BLaER1 (cell line): ENCODE results near the gene NOP56.

Source experiments
- H3K27ac ChIP-seq: shearing (Covaris generic); formaldehyde crosslinking; 2 replicates; pipeline ENCODE4 v1.8.1; 2022
- H3K27me3 ChIP-seq: shearing (Covaris generic); formaldehyde crosslinking; 2 replicates; pipeline ENCODE4 v1.8.1; 2022
- H3K36me3 ChIP-seq: shearing (Covaris generic); formaldehyde crosslinking; 2 replicates; pipeline ENCODE4 v1.8.1; 2022
- H3K4me1 ChIP-seq: shearing (Covaris generic); formaldehyde crosslinking; 2 replicates; pipeline ENCODE4 v1.8.1; 2022
- H3K4me2 ChIP-seq: shearing (Covaris generic); formaldehyde crosslinking; 2 replicates; pipeline ENCODE4 v1.8.1; 2022
- H3K4me3 ChIP-seq: shearing (Covaris generic); formaldehyde crosslinking; 2 replicates; pipeline ENCODE4 v1.8.1; 2022
- H3K9ac ChIP-seq: shearing (Covaris generic); formaldehyde crosslinking; 2 replicates; pipeline ENCODE4 v1.8.1; 2022
- H3K9me3 ChIP-seq: shearing (Covaris generic); formaldehyde crosslinking; 2 replicates; pipeline ENCODE4 v1.8.1; 2022
- H4K20me1 ChIP-seq: shearing (Covaris generic); formaldehyde crosslinking; 2 replicates; pipeline ENCODE4 v1.8.1; 2022
- Cebpa-rat ChIP-seq: shearing (Covaris generic); IDR thresholded peaks from 2 replicates; pipeline ENCODE4 v1.8.1; 2022

The NOP56 gene

GRCh38 chr20:2640260-2640659, 12.2 kb upstream of the NOP56 start:
- Histone ChIP-seq H3K27me3 (no peaks in the 10 kb centered on the region), H3K27ac (no peak overlapping the region), H3K9me3 (no peaks in the 10 kb centered on the region), H3K4me3 (no peak overlapping the region), H3K4me1 (no peaks in the 10 kb centered on the region), H4K20me1 (no peaks in the 10 kb centered on the region), H3K36me3 (peaks cover 10% of the 10 kb centered on the region), H3K9ac (no peak overlapping the region), H3K4me2 (no peak overlapping the region)
- no peak for TF ChIP-seq Cebpa-rat

DNA sequence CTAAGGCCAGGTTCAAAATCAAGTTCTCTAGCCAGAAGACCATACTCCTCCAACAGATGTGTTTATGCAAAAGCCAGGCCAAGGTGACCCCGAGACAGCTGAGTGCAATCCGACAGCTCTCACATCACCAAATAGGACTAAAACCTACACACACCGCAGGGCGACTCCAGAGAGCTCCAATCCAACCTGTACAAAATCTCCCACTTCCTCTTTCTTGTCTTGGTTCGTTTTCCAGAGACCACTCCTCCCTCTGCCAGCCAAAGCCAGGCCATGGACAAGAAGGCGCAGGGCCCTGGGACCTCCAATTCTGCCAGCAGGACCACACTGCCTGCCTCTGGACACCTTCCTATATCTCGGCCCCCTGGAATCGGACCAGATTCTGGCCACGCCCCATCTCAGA, 11.5 kb upstream of the NOP56 start:
- H3K4me3 ChIP-seq = no peak overlapping the region
- H4K20me1 ChIP-seq = no peaks in the 10 kb centered on the region
- H3K36me3 ChIP-seq = peaks cover 10% of the 10 kb centered on the region
- H3K27me3 ChIP-seq = no peaks in the 10 kb centered on the region
- H3K9me3 ChIP-seq = no peaks in the 10 kb centered on the region
- no peaks in the 10 kb centered on the region for H3K4me1 ChIP-seq
- TF ChIP-seq Cebpa-rat = no peak
- H3K27ac ChIP-seq = no peak overlapping the region
- H3K9ac ChIP-seq = no peak overlapping the region
- no peak overlapping the region for H3K4me2 ChIP-seq

DNA sequence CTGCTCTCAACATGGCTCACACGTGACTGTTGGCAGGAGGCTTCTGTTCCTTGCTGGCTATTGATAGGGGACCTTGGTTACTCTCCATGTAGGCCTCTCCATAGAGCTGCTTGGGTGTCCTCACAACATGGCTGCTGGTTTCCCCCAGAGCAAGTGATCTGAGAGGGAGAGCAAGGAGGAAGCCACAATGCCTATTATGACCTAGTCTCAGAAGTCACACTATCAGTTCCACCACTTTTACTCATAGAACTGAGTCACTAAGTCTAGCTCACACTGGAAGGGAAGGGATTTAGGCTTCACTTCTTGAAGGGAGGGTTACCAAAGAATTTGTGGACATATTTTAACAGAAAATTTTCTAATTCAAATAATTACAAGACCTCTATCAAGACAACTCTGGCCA, 8.7 kb upstream of the NOP56 start:
- Histone ChIP-seq H3K4me3 (no peak overlapping the region), H4K20me1 (no peaks in the 10 kb centered on the region), H3K36me3 (peaks cover 10% of the 10 kb centered on the region), H3K9ac (no peak overlapping the region), H3K4me2 (no peak overlapping the region), H3K9me3 (no peaks in the 10 kb centered on the region), H3K4me1 (no peaks in the 10 kb centered on the region), H3K27me3 (no peaks in the 10 kb centered on the region), H3K27ac (no peak overlapping the region)
- no peak for TF ChIP-seq Cebpa-rat

DNA sequence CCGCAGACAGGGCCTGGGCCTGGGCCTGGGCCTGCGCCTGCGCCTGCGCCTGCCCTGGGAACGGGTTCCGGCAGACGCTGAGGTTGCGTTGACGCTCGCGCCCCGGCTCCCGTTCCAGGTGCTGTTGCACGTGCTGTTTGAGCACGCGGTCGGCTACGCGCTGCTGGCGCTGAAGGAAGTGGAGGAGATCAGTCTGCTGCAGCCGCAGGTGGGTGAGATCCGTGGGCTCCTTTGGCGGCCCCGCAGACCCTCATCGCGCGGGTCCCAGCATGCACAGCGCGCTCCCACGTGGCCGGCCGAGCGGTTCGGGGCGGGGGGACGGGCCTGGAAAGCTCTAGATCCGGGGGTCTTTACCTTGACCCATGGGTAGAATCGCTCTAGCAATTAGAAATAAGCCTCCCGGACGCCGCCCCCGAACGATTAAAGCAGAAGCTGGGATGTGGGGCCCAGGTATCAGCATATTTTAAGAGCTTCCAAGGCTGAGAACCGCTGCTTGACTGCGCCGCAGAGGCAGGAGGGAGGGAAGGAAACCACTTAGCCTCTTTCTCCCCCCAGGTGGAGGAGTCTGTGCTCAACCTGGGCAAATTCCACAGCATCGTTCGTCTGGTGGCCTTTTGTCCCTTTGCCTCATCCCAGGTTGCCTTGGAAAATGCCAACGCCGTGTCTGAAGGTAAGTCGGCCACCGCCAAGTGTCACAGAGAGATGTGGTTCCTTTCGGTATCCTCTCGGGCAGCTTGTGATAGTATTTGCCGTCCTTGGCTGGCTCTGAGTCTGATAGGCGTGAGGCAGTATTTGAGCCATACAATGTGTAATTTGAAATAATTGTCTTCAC, 508 bp downstream of the NOP56 start:
- H3K9ac ChIP-seq = peak overlapping the region; percentile 99
- H3K4me1 ChIP-seq = peaks cover 52% of the 10 kb centered on the region
- peak overlapping the region; percentile 99 for H3K4me3 ChIP-seq
- H4K20me1 ChIP-seq = peaks cover 53% of the 10 kb centered on the region
- no peaks in the 10 kb centered on the region for H3K9me3 ChIP-seq
- no peak for TF ChIP-seq Cebpa-rat
- H3K36me3 ChIP-seq = peaks cover 50% of the 10 kb centered on the region
- H3K27ac ChIP-seq = peak overlapping the region; percentile 99
- H3K27me3 ChIP-seq = no peaks in the 10 kb centered on the region
- H3K4me2 ChIP-seq = peak overlapping the region; percentile 96

DNA sequence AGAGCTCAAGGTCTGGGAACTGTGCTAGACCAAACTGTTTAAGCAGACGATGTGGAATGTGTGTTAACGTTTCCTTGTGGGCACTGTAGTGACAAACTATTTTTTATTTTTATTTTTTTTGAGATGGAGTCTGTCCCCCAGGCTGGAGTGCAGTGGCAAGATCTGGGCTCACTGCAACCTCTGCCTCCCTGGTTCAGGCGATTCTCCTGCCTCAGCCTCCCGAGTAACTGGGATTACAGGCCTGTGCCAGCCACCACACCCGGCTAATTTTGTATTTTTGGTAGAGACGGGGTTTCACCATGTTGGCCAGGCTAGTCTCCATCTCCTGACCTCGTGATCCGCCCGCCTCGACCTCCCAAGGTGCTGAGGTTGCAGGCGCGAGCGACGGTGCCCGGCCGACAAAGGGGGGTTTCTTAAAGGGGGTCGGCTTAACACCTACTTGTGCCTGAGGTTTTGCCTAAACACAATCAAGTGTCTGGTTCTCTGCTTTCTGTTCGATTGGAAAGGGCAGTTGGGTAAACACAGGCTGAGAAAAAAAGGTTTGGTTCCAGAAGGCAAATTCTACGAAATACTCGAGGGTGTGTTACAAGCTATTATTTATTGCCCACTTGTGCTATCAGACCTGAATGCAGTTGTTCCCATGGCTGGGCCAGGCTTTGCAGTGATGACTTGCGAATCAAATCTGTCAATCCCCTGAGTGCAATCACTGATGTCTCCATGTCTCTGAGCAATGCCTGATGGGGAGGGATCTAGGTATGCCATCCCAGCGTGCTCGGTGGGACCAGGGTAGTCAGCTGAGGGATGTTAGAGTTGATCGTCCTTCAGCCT, 1.3 kb downstream of the NOP56 start:
- Histone ChIP-seq H3K27ac (peak overlapping the region; percentile 99), H3K4me1 (peaks cover 60% of the 10 kb centered on the region), H3K9me3 (no peaks in the 10 kb centered on the region), H3K4me2 (peak overlapping the region; percentile 96), H3K9ac (peak overlapping the region; percentile 99), H3K36me3 (peaks cover 58% of the 10 kb centered on the region), H4K20me1 (peaks cover 61% of the 10 kb centered on the region), H3K4me3 (peak overlapping the region; percentile 99), H3K27me3 (no peaks in the 10 kb centered on the region)
- no peak for TF ChIP-seq Cebpa-rat

DNA sequence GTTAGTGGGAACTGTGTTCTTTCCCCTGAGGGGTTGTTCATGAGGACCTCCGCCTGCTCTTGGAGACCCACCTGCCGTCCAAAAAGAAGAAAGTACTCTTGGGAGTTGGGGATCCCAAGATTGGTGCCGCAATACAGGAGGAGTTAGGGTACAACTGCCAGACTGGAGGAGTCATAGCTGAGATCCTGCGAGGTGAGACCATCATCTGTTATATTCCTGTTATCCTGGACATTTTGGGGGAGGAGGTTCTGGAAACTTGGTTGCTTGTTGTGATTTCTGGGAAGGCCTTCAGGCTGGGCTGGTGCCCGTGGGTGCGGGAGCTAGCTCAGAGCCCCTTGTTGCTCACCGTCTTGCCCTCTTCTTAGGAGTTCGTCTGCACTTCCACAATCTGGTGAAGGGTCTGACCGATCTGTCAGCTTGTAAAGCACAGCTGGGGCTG, 2.0 kb downstream of the NOP56 start:
- Histone ChIP-seq H3K9me3 (no peaks in the 10 kb centered on the region), H3K4me2 (peak overlapping the region; percentile 96), H3K4me1 (peaks cover 60% of the 10 kb centered on the region), H3K4me3 (peak overlapping the region; percentile 99), H3K36me3 (peaks cover 64% of the 10 kb centered on the region), H3K27me3 (no peaks in the 10 kb centered on the region), H3K9ac (peak overlapping the region; percentile 99), H4K20me1 (peaks cover 68% of the 10 kb centered on the region), H3K27ac (0 out of 2 replicates have a peak overlapping the region, but pooled peaks have one; percentile 99)
- TF ChIP-seq Cebpa-rat = no peak

DNA sequence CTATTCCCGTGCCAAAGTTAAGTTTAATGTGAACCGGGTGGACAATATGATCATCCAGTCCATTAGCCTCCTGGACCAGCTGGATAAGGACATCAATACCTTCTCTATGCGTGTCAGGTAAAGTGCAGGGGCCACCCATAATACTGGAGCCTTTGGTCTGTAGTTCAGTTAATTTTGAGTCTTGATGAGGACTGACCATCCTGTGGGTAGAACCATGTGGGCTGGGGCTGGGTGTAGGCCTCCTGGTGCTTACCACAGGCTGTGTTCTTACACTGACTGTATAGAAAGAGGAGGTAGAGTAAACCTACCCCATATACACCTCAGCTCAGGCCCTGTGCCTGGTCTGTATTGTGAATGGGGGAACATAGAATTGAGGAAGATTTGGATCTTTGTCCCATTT, 2.4 kb downstream of the NOP56 start:
- peak overlapping the region; percentile 99; the same call in 1 of the 2 replicates for H3K9ac ChIP-seq
- H3K27ac ChIP-seq = no peak overlapping the region
- peak overlapping the region; percentile 96 for H3K4me2 ChIP-seq
- no peak for TF ChIP-seq Cebpa-rat
- peaks cover 60% of the 10 kb centered on the region for H3K4me1 ChIP-seq
- no peaks in the 10 kb centered on the region for H3K27me3 ChIP-seq
- peaks cover 72% of the 10 kb centered on the region for H4K20me1 ChIP-seq
- H3K4me3 ChIP-seq = peak overlapping the region; percentile 99
- H3K9me3 ChIP-seq = no peaks in the 10 kb centered on the region
- H3K36me3 ChIP-seq = peaks cover 69% of the 10 kb centered on the region

GRCh38 chr20:2655331-2656116, 3.1 kb downstream of the NOP56 start:
- H3K27ac ChIP-seq = no peak overlapping the region
- H3K9me3 ChIP-seq = no peaks in the 10 kb centered on the region
- peaks cover 76% of the 10 kb centered on the region for H3K36me3 ChIP-seq
- H3K4me1 ChIP-seq = peaks cover 59% of the 10 kb centered on the region
- H3K27me3 ChIP-seq = no peaks in the 10 kb centered on the region
- TF ChIP-seq Cebpa-rat = no peak
- peaks cover 79% of the 10 kb centered on the region for H4K20me1 ChIP-seq
- peak overlapping the region; percentile 99; the same call in 1 of the 2 replicates for H3K9ac ChIP-seq
- peak overlapping the region; percentile 96 for H3K4me2 ChIP-seq
- H3K4me3 ChIP-seq = no peak overlapping the region

DNA sequence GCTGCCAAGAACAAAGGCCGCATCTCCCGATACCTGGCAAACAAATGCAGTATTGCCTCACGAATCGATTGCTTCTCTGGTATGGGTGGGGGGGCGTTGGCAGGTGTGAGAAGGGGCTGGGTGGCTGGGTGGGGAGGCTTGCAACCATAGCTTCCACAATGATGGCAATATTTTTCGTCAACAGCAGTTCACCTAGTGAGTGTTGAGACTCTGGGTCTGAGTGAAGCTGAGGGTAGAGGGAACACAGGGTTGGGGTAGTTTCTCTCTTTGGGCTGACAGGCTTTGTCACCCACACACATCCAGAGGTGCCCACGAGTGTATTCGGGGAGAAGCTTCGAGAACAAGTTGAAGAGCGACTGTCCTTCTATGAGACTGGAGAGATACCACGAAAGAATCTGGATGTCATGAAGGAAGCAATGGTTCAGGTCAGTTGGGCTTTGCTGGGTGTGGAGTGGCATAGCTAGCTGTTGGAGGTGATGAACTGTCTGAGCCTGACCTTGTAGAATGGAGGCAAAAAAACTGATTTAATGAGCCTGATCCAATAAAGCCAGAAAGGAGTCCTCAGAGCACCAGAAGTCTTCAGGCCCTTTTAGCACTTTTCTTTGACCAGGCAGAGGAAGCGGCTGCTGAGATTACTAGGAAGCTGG, 4.2 kb downstream of the NOP56 start:
- TF ChIP-seq Cebpa-rat = no peak
- Histone ChIP-seq H3K27ac (no peak overlapping the region), H3K9me3 (no peaks in the 10 kb centered on the region), H3K4me2 (peak overlapping the region; percentile 96; the same call in 1 of the 2 replicates), H3K4me1 (peaks cover 51% of the 10 kb centered on the region), H3K9ac (no peak overlapping the region), H3K4me3 (no peak overlapping the region), H4K20me1 (peaks cover 85% of the 10 kb centered on the region), H3K27me3 (no peaks in the 10 kb centered on the region), H3K36me3 (peaks cover 86% of the 10 kb centered on the region)
